Loucy (cell line): ENCODE results near the gene IFNG.
A peak's percentile ranks its signal among the peaks of the same experiment; 100 is the strongest.

Experiments used
- H2AFZ ChIP-seq: fragments of 200-600 bp; sonication (generic); 2 replicates; pipeline ENCODE4 v1.6.0; 2016; ENCODE audit warnings: antibody characterized with exemption, mild to moderate bottlenecking, low read length, moderate library complexity
- H3F3A ChIP-seq: fragments of 200-600 bp; 2 replicates; pipeline ENCODE4 v1.6.0; 2016; ENCODE audit warnings: antibody characterized with exemption, low read depth, mild to moderate bottlenecking
- H3K27me3 ChIP-seq: fragments of 200-600 bp; sonication (generic); 2 replicates; pipeline ENCODE4 v1.6.1; 2014; ENCODE audit warnings: low read length, mild to moderate bottlenecking; ENCODE audit not compliant: insufficient read depth, poor library complexity, severe bottlenecking
- H3K36me3 ChIP-seq: fragments of 200-600 bp; sonication (generic); 2 replicates; pipeline ENCODE4 v1.6.1; 2016; ENCODE audit warnings: low read length; ENCODE audit not compliant: insufficient read depth
- H3K4me1 ChIP-seq: fragments of 200-600 bp; sonication (generic); 2 replicates; pipeline ENCODE4 v1.5.1; 2014; ENCODE audit warnings: low read length, mild to moderate bottlenecking; ENCODE audit not compliant: insufficient read depth, poor library complexity, severe bottlenecking
- H3K4me2 ChIP-seq: fragments of 200-600 bp; sonication (generic); 2 replicates; pipeline ENCODE4 v1.6.0; 2014; ENCODE audit warnings: antibody characterized with exemption, low read length, low read depth, mild to moderate bottlenecking; ENCODE audit not compliant: poor library complexity, severe bottlenecking
- H3K4me3 ChIP-seq: fragments of 200-600 bp; sonication (generic); 2 replicates; pipeline ENCODE4 v1.5.1; 2014; ENCODE audit warnings: low read length, mild to moderate bottlenecking, mixed read lengths; ENCODE audit not compliant: poor library complexity, severe bottlenecking
- H3K79me2 ChIP-seq: fragments of 200-600 bp; sonication (generic); 2 replicates; pipeline ENCODE4 v1.6.1; 2014; ENCODE audit warnings: low read length; ENCODE audit not compliant: insufficient read depth
- H3K9ac ChIP-seq: fragments of 200-600 bp; sonication (generic); 2 replicates; pipeline ENCODE4 v1.6.0; 2014; ENCODE audit warnings: mild to moderate bottlenecking, low read depth, low read length, moderate library complexity; ENCODE audit not compliant: poor library complexity, severe bottlenecking
- H3K9me2 ChIP-seq: fragments of 200-600 bp; sonication (generic); replicated peaks from 2 replicates; pipeline ENCODE4 v1.6.1; 2016; ENCODE audit warnings: low read depth, low read length, mixed read lengths
- H3K9me3 ChIP-seq: fragments of 200-600 bp; sonication (generic); 2 replicates; pipeline ENCODE4 v1.6.1; 2014; ENCODE audit warnings: mild to moderate bottlenecking, antibody characterized with exemption, low read length, low read depth; ENCODE audit not compliant: insufficient read depth
- H4K20me1 ChIP-seq: fragments of 200-600 bp; sonication (generic); 2 replicates; pipeline ENCODE4 v1.6.0; 2014; ENCODE audit warnings: antibody characterized with exemption, low read length, mild to moderate bottlenecking; ENCODE audit not compliant: insufficient read depth, poor library complexity, severe bottlenecking
- CTCF ChIP-seq: fragments of 200-600 bp; sonication (generic); conservative IDR thresholded peaks from 2 replicates; pipeline ENCODE4 v1.5.1; 2014; ENCODE audit warnings: mild to moderate bottlenecking, antibody characterized with exemption, low read length
- EZH2phosphoT487 ChIP-seq: fragments of 200-600 bp; IDR thresholded peaks from 2 replicates; pipeline ENCODE4 v1.6.1; 2018; ENCODE audit warnings: antibody characterized with exemption, mild to moderate bottlenecking, moderate library complexity, borderline replicate concordance

Gene IFNG

GRCh38 chr12:68111995-68112394 is 47.5 kb downstream of the IFNG start:
- no peak for TF ChIP-seq EZH2phosphoT487
- TF ChIP-seq CTCF = no peak

DNA sequence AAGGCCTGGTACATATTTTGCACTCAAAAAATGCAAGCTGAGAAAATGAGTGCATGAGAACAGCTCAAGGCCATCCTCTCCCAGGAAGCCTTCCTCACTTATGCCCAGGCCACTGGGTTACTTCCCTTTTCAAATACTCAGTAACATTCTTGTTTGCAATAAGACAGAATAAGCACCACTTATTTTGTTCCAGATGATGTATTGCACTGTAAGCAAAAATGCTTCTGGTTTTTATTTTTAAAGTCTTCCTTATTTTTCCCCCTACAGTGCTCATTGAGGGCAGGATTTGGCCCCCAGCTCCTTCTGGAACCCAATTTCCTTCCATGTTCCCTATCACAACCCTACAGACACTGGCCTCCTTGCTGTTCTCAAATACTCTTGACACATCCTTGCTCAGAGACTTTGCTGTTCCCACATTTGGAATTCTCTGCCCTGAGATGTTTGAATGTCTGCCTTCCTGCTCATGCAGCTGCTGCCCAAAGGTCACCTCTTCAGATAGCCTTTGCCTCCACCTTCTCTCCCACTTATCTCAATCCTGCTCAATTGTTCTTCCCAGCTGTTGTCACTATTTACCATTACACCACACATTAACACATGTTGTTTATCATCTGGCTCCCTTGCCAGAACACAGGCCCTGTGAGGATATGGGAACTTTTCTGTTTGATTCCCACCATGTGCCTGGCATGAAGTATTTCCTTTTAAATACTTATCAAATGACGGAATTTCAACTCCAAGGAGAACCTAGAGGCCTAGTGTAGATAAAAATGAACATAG is 49.9 kb downstream of the IFNG start:
- H3K4me1 ChIP-seq = no peaks in the 10 kb centered on the region
- H3K4me3 ChIP-seq = no peak overlapping the region
- H2AFZ ChIP-seq = no peak overlapping the region
- H3K27me3 ChIP-seq = no peaks in the 10 kb centered on the region
- TF ChIP-seq CTCF (no peak), EZH2phosphoT487 (no peak)
- no peaks in the 10 kb centered on the region for H3K9me3 ChIP-seq
- no peak overlapping the region for H3K9ac ChIP-seq
- H3K36me3 ChIP-seq = no peaks in the 10 kb centered on the region
- H4K20me1 ChIP-seq = no peaks in the 10 kb centered on the region
- no peak overlapping the region for H3K4me2 ChIP-seq
- no peaks in the 10 kb centered on the region for H3F3A ChIP-seq
- H3K9me2 ChIP-seq = no peaks in the 10 kb centered on the region
- no peaks in the 10 kb centered on the region for H3K79me2 ChIP-seq

More at GRCh38 chr12:68111995-68112394, 47.5 kb downstream of the IFNG start:
- H3K9me2 ChIP-seq = no peaks in the 10 kb centered on the region
- no peak overlapping the region for H3K9ac ChIP-seq
- H2AFZ ChIP-seq = 0 out of 2 replicates have a peak overlapping the region, but pooled peaks have one; percentile 65
- no peaks in the 10 kb centered on the region for H3K4me1 ChIP-seq
- no peaks in the 10 kb centered on the region for H3K79me2 ChIP-seq
- H3K27me3 ChIP-seq = no peaks in the 10 kb centered on the region
- H3K4me3 ChIP-seq = no peak overlapping the region
- H3K9me3 ChIP-seq = no peaks in the 10 kb centered on the region
- no peaks in the 10 kb centered on the region for H3K36me3 ChIP-seq
- H4K20me1 ChIP-seq = no peaks in the 10 kb centered on the region
- H3F3A ChIP-seq = no peaks in the 10 kb centered on the region
- H3K4me2 ChIP-seq = no peak overlapping the region

DNA sequence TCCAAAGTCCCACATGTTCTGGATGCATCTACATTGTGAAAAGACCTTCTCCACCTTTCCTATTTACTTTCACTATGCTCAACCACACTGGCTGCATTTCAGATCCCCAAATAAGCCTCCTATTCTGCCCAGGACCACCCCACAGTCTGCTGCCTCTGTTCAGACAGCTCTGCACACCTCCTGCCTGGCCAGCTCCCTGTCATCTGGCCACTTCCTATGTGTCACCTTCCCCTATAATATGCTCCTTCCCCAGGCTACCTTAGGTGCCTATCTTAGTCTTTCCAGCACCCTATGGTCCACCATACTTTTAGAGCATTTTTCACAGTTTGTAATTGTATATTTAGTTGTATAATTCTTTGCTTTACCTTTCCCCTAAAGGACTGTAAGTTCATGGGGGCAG is 50.5 kb downstream of the IFNG start:
- H3K79me2 ChIP-seq = no peaks in the 10 kb centered on the region
- no peaks in the 10 kb centered on the region for H3K9me2 ChIP-seq
- H3K9me3 ChIP-seq = no peaks in the 10 kb centered on the region
- no peaks in the 10 kb centered on the region for H3K27me3 ChIP-seq
- H3K9ac ChIP-seq = no peak overlapping the region
- no peaks in the 10 kb centered on the region for H3K36me3 ChIP-seq
- H3K4me2 ChIP-seq = no peak overlapping the region
- 0 out of 2 replicates have a peak overlapping the region, but pooled peaks have one; percentile 3 for H2AFZ ChIP-seq
- no peaks in the 10 kb centered on the region for H4K20me1 ChIP-seq
- H3K4me3 ChIP-seq = no peak overlapping the region
- no peaks in the 10 kb centered on the region for H3K4me1 ChIP-seq
- no peaks in the 10 kb centered on the region for H3F3A ChIP-seq
- TF ChIP-seq EZH2phosphoT487 (no peak), CTCF (no peak)
